ENCODE measurements around the gene GRID2.

GRCh38 chr4:92812652-92813051 lies 508.9 kb downstream of the GRID2 start:
- TF ChIP-seq CTCF (IDR thresholded peaks at IDR 0.05) (no peak), EZH2 (IDR thresholded peaks at IDR 0.05) (no peak)
